GM19099 (cell line): ENCODE data around the gene CBFA2T3.

Experiments
- POLR2A ChIP-seq: IDR thresholded peaks from 3 replicates; pipeline ENCODE4 v1.6.1; 2011; ENCODE audit warnings: low read depth; ENCODE audit not compliant: insufficient read length; ENCODE audit errors: extremely low read depth

The CBFA2T3 gene

DNA sequence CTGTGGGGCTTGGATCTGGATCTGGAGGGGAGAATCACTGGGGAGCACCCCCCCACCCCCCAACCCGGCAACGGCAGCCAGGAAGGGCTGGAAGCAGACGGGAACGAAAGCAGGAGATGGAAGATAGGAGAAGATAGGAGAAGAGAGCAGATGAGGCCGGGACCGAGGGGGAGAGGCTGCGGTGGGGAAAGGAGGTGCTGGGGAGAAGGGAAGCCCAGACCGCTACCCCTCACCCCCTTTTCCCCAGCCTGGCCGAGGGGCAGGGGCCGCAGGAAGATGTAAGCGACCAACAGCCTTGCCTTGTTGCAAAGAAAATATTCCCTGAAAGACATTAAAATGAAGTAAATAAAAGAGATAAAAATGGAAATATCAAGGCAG, 26.8 kb upstream of the CBFA2T3 start:
- TF ChIP-seq POLR2A: no peak

DNA sequence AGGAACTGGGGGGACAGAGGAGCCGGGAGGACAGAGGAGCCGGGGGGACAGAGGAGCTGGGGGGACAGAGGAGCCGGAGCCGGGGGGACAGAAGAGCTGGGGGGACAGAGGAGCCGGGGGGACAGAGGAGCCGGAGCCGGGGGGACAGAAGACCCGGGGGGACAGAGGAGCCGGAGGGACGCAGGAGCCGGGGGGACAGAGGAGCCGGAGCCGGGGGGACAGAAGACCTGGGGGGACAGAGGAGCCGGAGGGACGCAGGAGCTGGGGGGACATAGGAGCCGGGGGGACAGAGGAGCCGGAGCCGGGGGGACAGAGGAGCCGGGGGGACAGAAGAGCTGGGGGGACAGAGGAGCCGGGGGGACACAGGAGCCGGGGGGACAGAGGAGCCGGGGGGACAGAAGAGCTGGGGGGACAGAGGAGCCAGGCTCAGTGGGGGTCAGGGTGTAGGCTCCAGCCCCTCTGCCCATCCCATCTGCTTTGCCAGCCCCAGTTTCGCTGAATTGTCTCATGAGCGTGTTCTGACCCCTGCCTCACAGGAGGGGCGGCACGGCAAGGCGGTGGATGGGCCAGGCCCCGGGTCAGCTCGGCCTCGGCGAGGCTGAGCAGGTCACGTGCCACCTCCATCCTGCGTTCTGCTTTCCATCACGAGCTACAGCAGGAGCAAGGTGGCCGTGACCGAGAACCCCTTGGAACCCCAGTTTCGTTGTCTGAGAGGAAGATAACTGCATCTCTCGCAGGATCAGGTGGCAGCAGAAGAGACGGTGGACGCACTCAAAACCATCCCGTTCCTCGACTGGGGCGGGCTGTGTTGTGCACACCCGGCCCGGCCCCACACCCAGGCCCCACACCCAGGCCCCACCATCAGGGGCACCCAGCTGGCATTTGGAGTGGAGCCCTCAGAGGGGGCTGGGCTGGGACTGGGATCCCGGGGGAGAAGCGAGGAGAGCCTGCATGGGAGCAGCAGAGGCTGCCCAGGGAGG, 26.1 kb upstream of the CBFA2T3 start:
- no peak for TF ChIP-seq POLR2A

GRCh38 chr16:89001117-89002027, 24.4 kb upstream of the CBFA2T3 start:
- no peak for TF ChIP-seq POLR2A

GRCh38 chr16:89000207-89000959, 23.4 kb upstream of the CBFA2T3 start:
- no peak for TF ChIP-seq POLR2A

- no peak for TF ChIP-seq POLR2A
Observed at GRCh38 chr16:88999457-89000206, 22.6 kb upstream of the CBFA2T3 start.

- no peak for TF ChIP-seq POLR2A
Observed at GRCh38 chr16:88995746-88996535, 18.9 kb upstream of the CBFA2T3 start.

DNA sequence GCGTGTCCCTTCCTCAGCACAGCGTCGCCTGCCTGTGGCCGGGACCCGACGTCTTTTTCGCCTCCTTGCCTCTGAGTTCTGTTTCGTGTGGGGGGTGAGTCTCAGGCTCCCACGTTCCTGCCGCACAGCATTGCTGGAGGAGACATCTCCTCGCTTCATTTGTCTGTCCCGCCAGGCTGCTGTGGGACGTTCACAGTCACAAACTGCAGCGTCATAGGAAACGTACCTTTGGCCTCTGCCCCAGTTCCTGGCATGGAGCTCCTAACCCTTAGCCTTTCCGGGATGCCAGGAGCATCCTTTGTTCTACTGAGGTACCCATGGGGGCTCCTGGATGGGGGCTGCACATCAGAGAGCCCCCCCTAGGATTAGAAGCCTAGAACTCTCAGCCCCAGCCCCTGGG, 18.2 kb upstream of the CBFA2T3 start:
- no peak for TF ChIP-seq POLR2A

- TF ChIP-seq POLR2A: no peak
Observed at GRCh38 chr16:88994695-88995094, 17.7 kb upstream of the CBFA2T3 start.

- no peak for TF ChIP-seq POLR2A
Observed at GRCh38 chr16:88993946-88994600, 17.1 kb upstream of the CBFA2T3 start.

- no peak for TF ChIP-seq POLR2A
Observed at GRCh38 chr16:88993166-88993761, 16.3 kb upstream of the CBFA2T3 start.

DNA sequence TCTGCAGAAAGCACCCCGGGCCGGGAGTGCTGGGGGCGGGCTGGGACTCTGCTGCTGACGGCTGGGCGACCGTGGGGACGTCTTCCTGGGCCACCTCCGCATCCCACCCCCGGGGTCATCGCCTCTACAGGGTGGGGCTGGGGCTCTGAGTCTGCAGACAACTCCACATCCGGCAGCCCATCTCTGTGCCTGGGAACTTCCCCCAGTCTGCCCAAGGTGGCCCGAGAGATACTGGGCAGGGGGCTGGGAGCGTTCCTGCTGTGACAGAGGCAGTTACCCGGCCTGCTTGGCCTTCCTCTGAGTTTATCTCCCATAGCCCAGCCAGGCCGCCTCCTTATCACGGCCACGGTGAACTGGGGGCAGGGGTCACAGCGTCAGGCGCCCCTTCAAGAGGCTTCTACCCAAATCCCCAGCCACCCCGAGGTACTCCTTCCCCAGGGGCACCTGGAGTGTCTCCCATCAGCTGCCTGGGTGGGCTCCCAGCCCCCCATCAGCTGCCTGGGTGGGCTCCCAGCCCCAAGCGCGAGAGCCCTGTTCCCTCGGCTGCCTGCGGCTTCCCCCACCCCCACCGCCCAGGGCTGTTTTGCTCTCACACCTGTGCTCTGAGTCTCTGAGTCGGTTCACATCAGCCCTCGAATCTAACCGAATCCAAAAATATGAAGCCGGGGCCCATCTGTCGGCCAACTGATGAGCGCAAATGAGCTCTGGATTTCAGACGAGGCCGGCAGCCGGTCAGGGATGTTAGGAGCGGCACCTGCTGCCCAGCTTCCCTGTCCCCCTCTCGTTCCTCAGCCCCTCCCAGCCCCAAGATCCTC, 15.6 kb upstream of the CBFA2T3 start:
- TF ChIP-seq POLR2A: no peak
